ENCODE data around the gene PKN2.

- TF ChIP-seq CTCF (IDR thresholded peaks at IDR 0.05) = peak; percentile 59 to 67 (median 61)
- TF ChIP-seq POLR2A (IDR thresholded peaks at IDR 0.05) = no peak
Observed at GRCh38 chr1:88877382-88877825, 193.3 kb downstream of the PKN2 start.

Measured in transverse colon (tissue), 3 donors.